BE2C (cell line): ENCODE measurements around the gene P4HA2.

Experiments used
- DNase-seq: peaks from one replicate; pipeline ENCODE4 v3.0.0-alpha.2; 2020
- H3K27me3 ChIP-seq: fragments of 250-450 bp; sonication (Bioruptor Pico); 2 replicates; pipeline ENCODE4 v1.5.1; 2020; ENCODE audit warnings: mild to moderate bottlenecking
- H3K36me3 ChIP-seq: fragments of 250-450 bp; sonication (Bioruptor Pico); 2 replicates; pipeline ENCODE4 v1.5.1; 2020; ENCODE audit warnings: mild to moderate bottlenecking
- H3K4me1 ChIP-seq: fragments of 250-450 bp; sonication (Bioruptor Pico); 2 replicates; pipeline ENCODE4 v1.5.1; 2020
- H3K4me3 ChIP-seq: 2 replicates; pipeline ENCODE4 v1.5.1; 2011; ENCODE audit warnings: low read depth, low read length
- H3K9me3 ChIP-seq: fragments of 250-450 bp; sonication (Bioruptor Pico); 2 replicates; pipeline ENCODE4 v1.5.1; 2020
- TF ChIP-seq, protein P1 (sequence below): IDR thresholded peaks from 2 replicates; pipeline ENCODE4 v1.5.1; 2012; ENCODE audit warnings: mild to moderate bottlenecking, low read depth, low read length

P4HA2 gene

DNA sequence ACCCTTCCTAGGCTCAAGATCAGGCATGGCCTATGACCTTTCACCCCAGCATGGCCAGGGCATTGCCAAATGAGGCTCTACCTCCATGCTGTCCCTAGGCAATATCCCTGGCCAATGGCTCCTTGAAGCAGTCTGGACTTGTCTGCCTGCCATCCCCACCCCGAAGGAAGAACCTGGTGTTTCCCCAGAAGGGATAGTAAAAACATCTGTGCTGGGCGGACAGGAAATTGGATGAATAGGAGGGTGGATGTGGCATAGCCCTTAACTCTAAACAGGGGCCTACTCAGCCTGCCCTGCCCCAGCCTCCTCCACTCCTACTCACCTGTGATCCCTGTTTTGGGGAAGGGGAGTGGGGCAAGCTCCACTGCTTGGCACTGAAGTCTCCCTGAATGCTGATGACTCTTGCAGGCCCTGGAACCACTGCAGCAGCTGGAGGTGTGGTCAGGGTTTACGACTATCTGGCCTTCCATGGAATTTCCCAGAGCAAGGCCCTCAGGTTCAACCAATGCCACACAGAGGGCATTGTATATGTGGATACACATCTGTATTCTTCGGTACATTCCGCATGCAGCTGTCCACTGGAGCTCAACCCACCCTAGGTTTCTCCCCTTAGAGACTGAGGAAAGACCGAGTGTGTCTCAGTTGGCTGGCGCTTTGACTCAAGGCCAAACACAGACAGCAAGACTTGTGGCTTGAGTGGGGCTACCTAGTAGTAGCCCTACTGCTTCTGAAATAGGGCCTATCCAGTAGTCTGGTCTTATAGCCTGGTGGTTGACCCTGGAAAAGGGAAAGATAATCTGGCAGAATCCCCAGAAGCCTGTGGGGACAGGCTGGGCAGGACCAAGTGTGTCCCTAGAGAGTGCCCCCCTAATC lies 6.4 kb upstream of the P4HA2 start:
- H3K9me3 ChIP-seq: no peaks in the 10 kb centered on the region
- no peaks in the 10 kb centered on the region for H3K4me1 ChIP-seq
- TF ChIP-seq, protein P1, sequence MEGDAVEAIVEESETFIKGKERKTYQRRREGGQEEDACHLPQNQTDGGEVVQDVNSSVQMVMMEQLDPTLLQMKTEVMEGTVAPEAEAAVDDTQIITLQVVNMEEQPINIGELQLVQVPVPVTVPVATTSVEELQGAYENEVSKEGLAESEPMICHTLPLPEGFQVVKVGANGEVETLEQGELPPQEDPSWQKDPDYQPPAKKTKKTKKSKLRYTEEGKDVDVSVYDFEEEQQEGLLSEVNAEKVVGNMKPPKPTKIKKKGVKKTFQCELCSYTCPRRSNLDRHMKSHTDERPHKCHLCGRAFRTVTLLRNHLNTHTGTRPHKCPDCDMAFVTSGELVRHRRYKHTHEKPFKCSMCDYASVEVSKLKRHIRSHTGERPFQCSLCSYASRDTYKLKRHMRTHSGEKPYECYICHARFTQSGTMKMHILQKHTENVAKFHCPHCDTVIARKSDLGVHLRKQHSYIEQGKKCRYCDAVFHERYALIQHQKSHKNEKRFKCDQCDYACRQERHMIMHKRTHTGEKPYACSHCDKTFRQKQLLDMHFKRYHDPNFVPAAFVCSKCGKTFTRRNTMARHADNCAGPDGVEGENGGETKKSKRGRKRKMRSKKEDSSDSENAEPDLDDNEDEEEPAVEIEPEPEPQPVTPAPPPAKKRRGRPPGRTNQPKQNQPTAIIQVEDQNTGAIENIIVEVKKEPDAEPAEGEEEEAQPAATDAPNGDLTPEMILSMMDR: no peak
- no peaks in the 10 kb centered on the region for H3K36me3 ChIP-seq
- no peak for DNase-seq
- no peak overlapping the region for H3K4me3 ChIP-seq
- no peaks in the 10 kb centered on the region for H3K27me3 ChIP-seq

DNA sequence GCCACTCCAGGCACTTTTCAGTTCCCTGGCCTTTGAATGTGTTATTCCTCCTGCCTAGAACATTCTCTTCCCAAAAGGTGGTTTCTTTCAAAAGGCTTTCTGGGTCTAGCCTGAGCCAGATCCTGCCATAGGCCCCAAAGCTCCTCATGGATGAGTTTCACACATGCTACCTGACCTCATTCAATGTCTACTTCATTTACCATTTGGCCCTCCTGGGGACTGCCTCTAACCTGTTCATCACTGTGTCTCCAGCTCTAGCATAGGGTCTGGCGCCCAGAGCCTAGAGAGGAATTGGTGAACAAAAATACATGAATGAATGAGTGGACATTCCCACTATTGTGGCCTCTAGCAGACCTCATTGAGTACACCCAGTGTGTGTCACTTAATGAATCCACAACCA lies 5.4 kb upstream of the P4HA2 start:
- no peak for DNase-seq
- no peaks in the 10 kb centered on the region for H3K4me1 ChIP-seq
- H3K4me3 ChIP-seq: no peak overlapping the region
- no peaks in the 10 kb centered on the region for H3K27me3 ChIP-seq
- TF ChIP-seq, protein P1: no peak
- no peaks in the 10 kb centered on the region for H3K9me3 ChIP-seq
- H3K36me3 ChIP-seq: no peaks in the 10 kb centered on the region

DNA sequence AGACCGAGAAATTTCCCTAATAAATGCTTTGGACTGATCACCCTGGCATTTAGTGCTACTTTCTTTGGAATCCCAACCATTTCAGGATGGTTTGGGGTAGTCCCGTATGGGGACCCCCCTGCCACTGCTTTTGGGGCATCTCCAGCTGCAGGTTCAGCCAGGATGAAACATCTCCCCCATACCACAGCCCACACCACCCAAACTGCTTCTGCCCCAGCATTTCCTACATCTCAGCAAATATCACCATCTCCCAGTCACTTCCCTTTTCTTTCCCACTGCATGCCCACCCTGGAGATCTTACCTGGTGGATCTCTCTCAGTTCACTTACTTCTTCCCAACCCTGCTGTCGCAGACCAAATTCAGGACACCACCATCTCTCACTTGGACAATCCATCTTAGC lies 4.8 kb upstream of the P4HA2 start:
- Histone ChIP-seq H3K9me3 (no peaks in the 10 kb centered on the region), H3K27me3 (no peaks in the 10 kb centered on the region), H3K36me3 (no peaks in the 10 kb centered on the region), H3K4me3 (no peak overlapping the region), H3K4me1 (no peaks in the 10 kb centered on the region)
- DNase-seq: no peak
- TF ChIP-seq, protein P1: no peak

DNA sequence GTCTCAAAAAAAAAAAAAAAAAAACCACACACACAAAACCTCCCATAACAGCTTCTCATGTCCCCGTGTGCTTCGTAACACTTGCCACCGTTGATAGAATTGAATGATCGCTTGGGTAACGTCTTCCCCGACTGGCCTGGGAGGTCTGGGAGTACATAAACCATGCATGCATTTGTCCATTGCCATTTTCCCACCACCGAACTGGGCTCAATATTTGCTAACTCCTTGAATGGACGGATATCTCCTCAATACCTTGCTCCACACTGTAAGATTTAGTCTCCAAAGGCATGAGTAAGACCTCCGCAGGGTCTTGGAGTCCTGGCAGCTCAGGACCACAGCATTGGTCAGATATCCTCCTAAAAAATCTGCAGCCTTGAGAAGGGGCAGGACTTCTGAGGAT lies 3.2 kb upstream of the P4HA2 start:
- Histone ChIP-seq H3K4me1 (peaks cover under 1% of the 10 kb centered on the region), H3K36me3 (no peaks in the 10 kb centered on the region), H3K9me3 (no peaks in the 10 kb centered on the region), H3K4me3 (no peak overlapping the region), H3K27me3 (no peaks in the 10 kb centered on the region)
- TF ChIP-seq, protein P1: no peak
- no peak for DNase-seq

DNA sequence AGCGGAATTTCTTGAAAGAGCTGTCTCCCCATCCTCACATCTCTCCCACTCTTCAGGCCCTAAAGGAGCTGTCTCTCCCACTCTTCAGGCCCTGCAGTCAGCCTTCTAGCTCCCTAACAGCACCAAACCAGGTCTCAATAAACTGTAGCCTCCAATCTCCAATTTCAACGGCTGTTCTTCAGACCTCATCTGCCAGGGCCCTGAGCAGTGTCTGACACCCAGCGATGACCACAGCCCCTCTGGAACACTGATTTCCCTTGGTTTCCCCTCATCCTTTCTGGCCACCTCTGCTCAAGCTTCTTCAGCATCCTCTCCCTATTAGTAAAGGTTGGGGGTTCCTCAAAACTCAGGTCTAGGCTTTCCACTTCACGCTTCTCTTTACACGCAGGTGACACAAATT lies 1.6 kb upstream of the P4HA2 start:
- Histone ChIP-seq H3K27me3 (no peaks in the 10 kb centered on the region), H3K4me3 (no peak overlapping the region), H3K9me3 (no peaks in the 10 kb centered on the region), H3K36me3 (no peaks in the 10 kb centered on the region), H3K4me1 (peaks cover 11% of the 10 kb centered on the region)
- DNase-seq: no peak
- TF ChIP-seq, protein P1: no peak

DNA sequence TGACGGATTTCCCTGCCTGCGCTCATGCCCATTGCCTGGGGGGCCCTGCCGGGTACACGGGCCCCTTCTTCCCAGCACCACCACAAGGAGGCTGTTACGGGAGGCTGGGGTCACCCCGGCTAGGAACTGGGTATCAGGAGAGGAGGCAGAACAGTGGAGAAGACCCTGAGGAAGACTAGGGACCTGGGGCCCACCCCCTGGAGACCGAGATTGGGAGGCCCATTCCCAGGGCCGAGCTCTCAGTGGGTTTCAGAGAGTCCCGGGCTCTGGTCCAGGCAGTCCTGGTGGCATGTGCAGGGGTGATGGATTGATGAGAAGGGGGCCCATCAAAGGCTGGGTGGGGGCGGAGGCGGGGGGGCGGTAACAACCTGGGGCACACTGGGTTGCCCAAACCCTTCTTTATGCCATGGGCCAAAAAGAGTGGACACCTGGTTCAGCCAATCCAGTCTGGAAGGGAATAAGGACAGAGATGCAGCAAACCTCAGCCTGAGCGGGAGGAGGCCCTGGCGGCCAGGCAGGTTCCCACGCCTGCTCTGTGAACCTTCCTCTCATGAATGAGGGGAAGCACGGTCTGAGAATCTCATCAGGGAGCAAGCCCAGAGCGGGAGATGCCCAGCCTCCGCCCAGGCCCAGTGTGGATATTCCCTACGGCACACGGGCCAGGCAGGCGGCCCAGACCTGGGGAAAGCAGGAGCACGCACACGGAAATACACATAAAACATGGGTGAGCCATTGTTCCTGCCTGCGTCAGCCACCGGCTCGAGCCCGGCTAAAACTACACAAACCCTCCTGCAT lies 785 bp upstream of the P4HA2 start:
- Histone ChIP-seq H3K36me3 (no peaks in the 10 kb centered on the region), H3K4me1 (peaks cover 11% of the 10 kb centered on the region), H3K27me3 (no peaks in the 10 kb centered on the region), H3K4me3 (peak overlapping the region; percentile 59), H3K9me3 (no peaks in the 10 kb centered on the region)
- DNase-seq: no peak
- TF ChIP-seq, protein P1: 0 out of 2 replicates have a peak, but pooled peaks have one; percentile 2
